ENCODE measurements around the gene OPN1MW.
"Not testable (repeated sequence)": the region's sequence is repeated elsewhere in the genome, so short reads cannot be mapped to it uniquely, and the experiment has no call there.

OPN1MW gene

DNA sequence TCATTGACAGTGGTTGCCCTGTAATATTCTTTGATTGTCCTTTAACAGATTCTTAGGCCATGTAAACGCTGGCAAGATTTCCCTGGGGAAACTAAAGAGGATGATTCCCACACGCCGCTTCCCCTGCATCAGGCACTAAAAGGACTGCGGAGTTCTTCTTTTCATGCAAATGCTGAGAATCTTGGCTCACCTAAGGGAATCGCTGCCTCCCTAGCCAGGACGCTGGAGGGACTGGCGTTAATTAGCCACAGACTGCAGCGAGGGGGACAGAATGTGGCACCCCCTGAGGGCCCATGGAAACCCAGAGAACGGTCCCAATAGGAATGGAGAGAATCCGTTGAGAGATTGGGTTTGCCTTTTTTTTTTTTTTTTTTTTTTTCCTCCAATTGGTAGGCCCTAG lies 29.1 kb downstream of the OPN1MW start:
- not testable (repeated sequence) for DNase-seq

DNA sequence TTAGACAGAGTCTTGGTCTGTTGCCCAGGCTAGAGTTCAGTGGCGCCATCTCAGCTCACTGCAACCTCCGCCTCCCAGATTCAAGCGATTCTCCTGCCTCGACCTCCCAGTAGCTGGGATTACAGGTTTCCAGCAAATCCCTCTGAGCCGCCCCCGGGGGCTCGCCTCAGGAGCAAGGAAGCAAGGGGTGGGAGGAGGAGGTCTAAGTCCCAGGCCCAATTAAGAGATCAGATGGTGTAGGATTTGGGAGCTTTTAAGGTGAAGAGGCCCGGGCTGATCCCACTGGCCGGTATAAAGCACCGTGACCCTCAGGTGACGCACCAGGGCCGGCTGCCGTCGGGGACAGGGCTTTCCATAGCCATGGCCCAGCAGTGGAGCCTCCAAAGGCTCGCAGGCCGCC lies 37.1 kb downstream of the OPN1MW start, which contains the start of gene OPN1MW2:
TSS of gene OPN1MW2 (plus strand) at position 301 of the 400 bp plus-strand sequence. CDS start at position 361, 60 bp downstream.
- not testable (repeated sequence) for DNase-seq

DNA sequence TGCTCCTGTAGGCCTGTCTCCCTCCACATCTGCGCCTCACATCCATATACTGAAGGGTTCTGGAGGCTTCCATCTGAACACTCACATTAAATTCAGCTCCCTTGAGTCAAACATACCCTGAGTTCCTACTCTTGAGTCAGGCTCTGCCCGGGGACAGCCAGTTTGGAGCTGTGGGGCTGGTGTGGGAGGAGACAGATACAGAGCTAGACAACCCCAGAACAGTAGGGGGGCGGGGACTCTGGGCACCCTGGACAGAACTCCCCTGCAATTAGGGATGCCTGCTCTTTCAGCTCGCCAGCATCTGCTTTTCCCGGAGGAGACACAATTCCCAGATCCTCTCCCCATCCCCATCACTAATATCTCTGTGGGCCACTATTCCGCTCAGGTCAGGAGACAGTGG lies 42.9 kb downstream of the OPN1MW start:
- not testable (repeated sequence) for DNase-seq

DNA sequence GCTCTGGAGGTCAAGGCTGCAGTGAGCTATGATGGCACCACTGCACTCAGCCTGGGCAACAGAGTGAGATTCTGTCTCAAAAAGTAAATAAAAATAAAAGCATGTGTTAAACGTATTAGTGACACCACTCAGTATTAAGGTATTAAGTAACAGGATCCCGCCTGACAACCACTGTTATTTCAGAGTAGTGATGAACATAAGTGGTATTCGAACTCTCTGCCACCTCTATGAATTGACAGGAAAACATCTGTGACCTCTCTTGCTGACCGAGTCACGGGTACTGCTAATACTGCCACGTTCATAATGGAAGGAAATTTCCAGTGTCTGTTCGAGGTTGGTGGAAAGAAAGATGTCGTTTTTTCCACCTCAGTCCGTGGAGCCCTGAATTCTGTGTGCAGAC lies 44.3 kb downstream of the OPN1MW start:
- DNase-seq: not testable (repeated sequence)

DNA sequence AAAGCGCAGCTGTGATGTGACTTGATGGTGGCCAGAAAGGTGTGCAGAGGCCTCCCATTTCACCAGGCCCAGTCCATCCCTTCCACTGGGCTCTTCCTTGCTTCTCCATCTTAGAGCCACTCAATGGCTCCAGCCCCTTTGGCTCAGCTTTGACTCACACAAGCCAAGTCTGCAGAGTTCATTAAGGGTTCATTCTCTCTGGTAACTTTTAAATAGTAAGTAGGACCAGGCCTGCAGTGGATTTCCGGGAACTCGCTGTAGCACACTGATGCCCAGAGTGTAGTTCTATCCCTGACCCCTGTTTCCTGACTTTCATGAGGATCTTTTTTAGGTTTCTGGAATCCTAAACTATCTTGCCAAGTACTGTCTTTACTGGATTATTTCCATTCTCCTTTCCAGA lies 49.0 kb downstream of the OPN1MW start:
- not testable (repeated sequence) for DNase-seq

DNA sequence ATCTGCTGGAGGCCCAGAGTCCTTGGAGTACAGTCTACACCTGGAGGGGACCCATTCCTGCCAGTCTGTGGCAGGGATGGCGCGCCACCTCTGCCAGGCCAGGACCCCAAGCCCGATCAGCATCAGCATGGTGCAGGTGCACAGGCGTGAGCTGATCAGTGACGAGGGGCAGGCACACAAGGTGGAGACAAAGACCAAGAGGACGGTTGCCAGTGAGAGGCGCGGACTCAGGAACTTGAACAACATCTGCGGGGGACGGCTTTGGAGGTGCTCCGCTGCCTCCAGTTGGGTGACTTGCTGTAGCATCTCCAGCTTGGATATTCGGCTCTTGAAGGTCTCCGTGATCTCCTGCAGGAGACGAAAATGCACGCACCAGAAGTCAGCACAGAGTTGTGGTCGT lies 51.2 kb downstream of the OPN1MW start:
- not testable (repeated sequence) for DNase-seq

DNA sequence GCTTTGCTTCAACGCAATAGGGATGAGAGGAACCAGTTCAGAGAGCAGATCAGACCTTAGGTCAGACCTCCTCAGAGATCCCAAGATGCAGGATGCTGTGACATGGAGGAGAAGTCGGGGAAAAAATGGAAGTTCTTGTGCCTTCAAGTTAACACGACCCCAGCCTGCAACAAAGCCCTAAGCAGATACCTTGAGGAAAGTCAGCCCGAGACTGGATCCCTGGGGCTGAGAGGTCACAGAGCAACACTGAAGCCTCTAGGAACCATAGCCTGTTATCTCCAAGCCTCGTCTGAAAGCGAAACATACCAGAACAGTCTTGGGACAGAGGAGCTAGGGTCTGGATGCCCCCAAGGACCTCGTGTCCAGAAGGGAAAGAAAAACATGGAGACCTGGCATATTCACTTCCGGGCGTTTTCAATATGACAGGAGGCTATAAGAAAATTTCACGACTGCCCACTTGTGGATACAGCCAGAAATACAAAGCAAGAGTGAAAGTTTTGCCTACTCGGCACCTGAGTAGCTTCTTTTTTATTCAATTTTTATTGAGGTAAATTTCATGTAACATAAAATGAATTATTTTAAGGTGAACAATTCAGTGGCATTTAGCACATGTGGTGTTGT lies 56.7 kb downstream of the OPN1MW start:
- DNase-seq: not testable (repeated sequence)

DNA sequence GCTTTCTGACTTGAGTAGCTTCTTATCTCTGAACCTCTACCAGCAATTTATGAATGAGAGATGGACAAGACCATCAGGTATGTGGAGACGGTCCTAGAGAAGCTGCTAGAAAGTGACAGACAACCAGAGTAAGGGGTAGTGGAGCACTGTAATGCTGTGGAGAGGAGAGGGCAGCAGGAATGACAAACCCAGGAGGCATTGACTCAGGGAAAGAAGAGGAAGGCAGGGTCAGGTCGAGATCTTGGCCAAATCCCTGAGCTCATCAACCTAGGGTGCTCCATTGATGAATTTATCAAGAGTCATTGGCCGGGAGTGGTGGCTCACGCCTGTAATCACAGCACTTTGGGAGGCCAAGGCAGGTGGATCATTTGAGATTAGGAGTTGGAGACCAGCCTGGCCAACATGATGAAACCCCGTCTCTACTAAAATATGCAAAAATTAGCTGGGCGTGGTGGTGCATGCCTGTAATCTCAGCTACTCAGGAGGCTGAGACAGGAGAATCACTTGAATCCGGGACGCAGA lies 57.6 kb downstream of the OPN1MW start:
- not testable (repeated sequence) for DNase-seq
